Neural crest cell (in vitro differentiated cells): ENCODE measurements around the gene HSPA4. TPM values are rescaled to one million over a fixed set of nuclear protein-coding genes. Genes with fewer than 3 reads are reported as not detected.
"Not testable (repeated sequence)": the region's sequence is repeated elsewhere in the genome, so short reads cannot be mapped to it uniquely, and the experiment has no call there.

Source experiments
- DNase-seq: peaks from one replicate; pipeline ENCODE4 v3.0.0; 2021; ENCODE audit warnings: low read depth, mixed read lengths, low spot score
- H3K27ac Mint-ChIP-seq: one replicate; pipeline ENCODE4 v1.8.0; 2021; ENCODE audit warnings: mild to moderate bottlenecking, mixed read lengths; ENCODE audit not compliant: unreplicated experiment
- H3K27me3 Mint-ChIP-seq: 2 replicates; pipeline ENCODE4 v1.8.0; 2021; ENCODE audit warnings: low read depth, mild to moderate bottlenecking, mixed read lengths
- H3K36me3 Mint-ChIP-seq: 2 replicates; pipeline ENCODE4 v1.8.0; 2021; ENCODE audit warnings: low read depth, mild to moderate bottlenecking, mixed read lengths
- H3K4me1 Mint-ChIP-seq: 2 replicates; pipeline ENCODE4 v1.8.0; 2021; ENCODE audit warnings: mixed read lengths
- H3K4me3 Mint-ChIP-seq: one replicate; pipeline ENCODE4 v1.8.0; 2021; ENCODE audit warnings: mild to moderate bottlenecking, mixed read lengths
- H3K9me3 Mint-ChIP-seq: 2 replicates; pipeline ENCODE4 v1.8.0; 2021; ENCODE audit warnings: mixed read lengths
- total RNA-seq: library from RNA; stranded (reverse); gene quantifications from 2 replicates; pipeline ENCODE4 v1.2.1, GENCODE V29; 2021
- TF ChIP-seq, protein P1 (sequence below): fragments of 200-600 bp; sonication (generic); conservative IDR thresholded peaks from 2 replicates; pipeline ENCODE4 v1.5.0; 2021; ENCODE audit warnings: antibody characterized with exemption, mild to moderate bottlenecking

The HSPA4 gene
- total RNA-seq, 1 donor from 2014 or later = 161 TPM

DNA sequence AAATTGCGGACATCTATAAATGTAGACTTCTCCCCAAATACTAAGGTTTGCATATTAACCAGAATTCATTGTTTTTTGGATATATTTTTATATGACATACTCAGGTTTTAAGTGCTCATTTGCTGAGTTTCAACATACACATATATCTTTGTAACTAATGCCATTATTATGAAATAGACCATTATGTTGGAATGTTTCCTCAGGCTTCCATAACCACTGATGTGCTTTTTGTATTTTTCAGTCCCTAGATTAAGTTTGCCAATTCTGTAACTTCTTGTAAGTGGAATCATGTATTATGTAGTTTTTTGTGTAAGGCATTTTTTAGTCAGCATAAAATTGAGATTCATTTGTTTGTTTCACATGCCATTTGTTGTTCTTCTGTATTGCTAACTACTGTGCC, 32.1 kb downstream of the HSPA4 start:
- TF ChIP-seq, protein P1, sequence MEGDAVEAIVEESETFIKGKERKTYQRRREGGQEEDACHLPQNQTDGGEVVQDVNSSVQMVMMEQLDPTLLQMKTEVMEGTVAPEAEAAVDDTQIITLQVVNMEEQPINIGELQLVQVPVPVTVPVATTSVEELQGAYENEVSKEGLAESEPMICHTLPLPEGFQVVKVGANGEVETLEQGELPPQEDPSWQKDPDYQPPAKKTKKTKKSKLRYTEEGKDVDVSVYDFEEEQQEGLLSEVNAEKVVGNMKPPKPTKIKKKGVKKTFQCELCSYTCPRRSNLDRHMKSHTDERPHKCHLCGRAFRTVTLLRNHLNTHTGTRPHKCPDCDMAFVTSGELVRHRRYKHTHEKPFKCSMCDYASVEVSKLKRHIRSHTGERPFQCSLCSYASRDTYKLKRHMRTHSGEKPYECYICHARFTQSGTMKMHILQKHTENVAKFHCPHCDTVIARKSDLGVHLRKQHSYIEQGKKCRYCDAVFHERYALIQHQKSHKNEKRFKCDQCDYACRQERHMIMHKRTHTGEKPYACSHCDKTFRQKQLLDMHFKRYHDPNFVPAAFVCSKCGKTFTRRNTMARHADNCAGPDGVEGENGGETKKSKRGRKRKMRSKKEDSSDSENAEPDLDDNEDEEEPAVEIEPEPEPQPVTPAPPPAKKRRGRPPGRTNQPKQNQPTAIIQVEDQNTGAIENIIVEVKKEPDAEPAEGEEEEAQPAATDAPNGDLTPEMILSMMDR = no peak
- Mint-ChIP-seq H3K27me3 (no peaks in the 10 kb centered on the region), H3K36me3 (peaks cover 14% of the 10 kb centered on the region), H3K4me1 (no peaks in the 10 kb centered on the region), H3K27ac (no peak overlapping the region), H3K9me3 (no peaks in the 10 kb centered on the region), H3K4me3 (no peak overlapping the region)
- no peak for DNase-seq

DNA sequence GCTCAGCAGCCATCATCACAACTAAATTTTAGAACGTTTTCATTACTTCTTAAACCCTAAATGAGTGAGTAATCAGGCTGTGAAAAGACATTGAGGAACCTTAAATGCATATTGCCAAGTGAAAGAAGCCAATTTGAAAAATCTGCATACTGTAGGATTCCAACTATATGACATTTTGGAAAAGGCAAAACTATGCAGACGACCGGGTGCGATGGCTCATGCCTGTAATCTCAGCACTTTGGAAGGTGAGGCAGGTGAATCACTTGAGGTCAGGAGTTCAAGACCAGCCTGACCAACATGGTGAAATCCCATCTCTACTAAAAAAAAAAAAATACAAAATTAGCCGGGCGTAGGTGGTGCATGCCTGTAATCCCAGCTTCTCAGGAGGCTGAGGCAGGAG, 33.4 kb downstream of the HSPA4 start:
- H3K4me1 Mint-ChIP-seq, H3K27ac Mint-ChIP-seq, H3K9me3 Mint-ChIP-seq, DNase-seq, H3K27me3 Mint-ChIP-seq, H3K4me3 Mint-ChIP-seq: not testable (repeated sequence)
- H3K36me3 Mint-ChIP-seq = peaks cover 14% of the 10 kb centered on the region

DNA sequence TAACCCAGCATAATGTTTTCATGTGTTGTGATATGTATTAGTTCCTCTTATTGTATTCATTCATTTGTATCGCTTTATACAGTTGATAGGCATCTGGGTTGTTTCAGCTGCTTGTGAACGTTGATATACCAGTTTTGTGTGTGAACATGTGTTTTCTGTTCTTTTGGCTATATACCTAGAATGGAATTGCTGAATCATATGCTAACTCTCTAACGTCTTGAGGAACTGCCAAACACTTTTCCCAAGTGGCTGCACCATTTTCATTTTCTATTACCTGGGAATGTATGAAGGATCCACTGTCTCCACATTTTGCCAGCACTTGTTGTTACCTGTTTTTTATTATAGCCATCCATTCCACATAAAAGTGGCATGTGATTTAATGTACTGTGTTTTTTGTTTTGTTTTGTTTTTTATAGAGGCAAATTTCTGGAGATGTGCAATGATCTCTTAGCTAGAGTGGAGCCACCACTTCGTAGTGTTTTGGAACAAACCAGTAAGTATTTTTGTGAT, 34.6 kb downstream of the HSPA4 start:
- Mint-ChIP-seq H3K9me3 (no peaks in the 10 kb centered on the region), H3K4me1 (no peaks in the 10 kb centered on the region), H3K27me3 (no peaks in the 10 kb centered on the region), H3K4me3 (no peak overlapping the region), H3K36me3 (peaks cover 14% of the 10 kb centered on the region), H3K27ac (no peak overlapping the region)
- DNase-seq = no peak
- TF ChIP-seq, protein P1 = no peak

DNA sequence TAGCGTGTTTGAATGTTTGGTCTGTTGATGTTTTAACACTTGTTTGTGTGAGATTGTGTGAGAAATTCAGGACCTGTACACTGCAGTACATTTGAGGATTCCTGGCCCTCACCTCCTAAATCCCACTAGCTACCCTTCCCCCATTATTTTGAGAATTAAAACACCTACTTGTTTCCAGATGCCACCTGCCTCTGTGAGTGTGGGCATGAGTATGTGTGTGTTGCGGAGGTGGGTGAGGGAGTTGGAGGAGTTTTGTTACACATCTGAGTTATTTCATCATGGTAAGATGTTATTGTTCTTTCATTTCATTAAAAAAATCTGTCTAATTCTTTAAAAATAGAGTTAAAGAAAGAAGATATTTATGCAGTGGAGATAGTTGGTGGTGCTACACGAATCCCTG, 36.3 kb downstream of the HSPA4 start:
- no peaks in the 10 kb centered on the region for H3K27me3 Mint-ChIP-seq
- no peaks in the 10 kb centered on the region for H3K4me1 Mint-ChIP-seq
- no peak for DNase-seq
- no peak overlapping the region for H3K27ac Mint-ChIP-seq
- peaks cover 19% of the 10 kb centered on the region for H3K36me3 Mint-ChIP-seq
- TF ChIP-seq, protein P1 = no peak
- H3K9me3 Mint-ChIP-seq = no peaks in the 10 kb centered on the region
- no peak overlapping the region for H3K4me3 Mint-ChIP-seq

DNA sequence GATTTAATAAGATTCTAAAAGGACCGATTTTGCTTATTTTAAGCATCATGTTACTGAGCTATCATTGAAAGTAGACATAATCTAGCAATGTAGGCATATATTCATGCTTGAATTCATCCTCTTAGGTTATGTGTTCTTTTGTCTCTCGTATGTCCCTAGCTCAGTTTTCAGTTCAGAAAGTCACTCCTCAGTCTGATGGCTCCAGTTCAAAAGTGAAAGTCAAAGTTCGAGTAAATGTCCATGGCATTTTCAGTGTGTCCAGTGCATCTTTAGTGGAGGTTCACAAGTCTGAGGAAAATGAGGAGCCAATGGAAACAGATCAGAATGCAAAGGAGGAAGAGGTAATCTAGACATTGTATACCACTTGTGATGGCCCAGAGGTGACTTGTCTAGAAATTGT, 39.2 kb downstream of the HSPA4 start:
- Mint-ChIP-seq H3K9me3 (no peaks in the 10 kb centered on the region), H3K27me3 (no peaks in the 10 kb centered on the region), H3K27ac (no peak overlapping the region), H3K4me3 (no peak overlapping the region), H3K4me1 (no peaks in the 10 kb centered on the region), H3K36me3 (peaks cover 21% of the 10 kb centered on the region)
- DNase-seq = no peak
- TF ChIP-seq, protein P1 = no peak

DNA sequence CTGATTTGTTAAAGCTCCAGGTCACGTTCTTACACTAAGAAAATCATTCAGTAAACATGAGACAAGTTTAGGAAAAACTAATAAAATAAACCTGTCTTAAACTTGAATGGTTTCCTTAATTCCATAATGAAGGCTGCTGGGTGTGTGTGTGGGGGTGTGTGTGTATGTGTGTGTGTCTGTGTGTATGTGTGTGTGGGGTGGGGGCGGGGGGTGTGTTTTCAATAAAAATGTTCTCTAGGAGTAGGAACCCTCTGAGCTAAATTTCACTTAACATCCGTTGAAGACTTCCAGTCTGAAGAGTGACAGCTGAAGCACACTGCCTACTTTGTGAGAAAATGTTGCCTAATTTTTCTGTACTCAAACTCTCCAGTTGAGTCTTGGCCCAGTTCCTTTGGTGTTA, 54.5 kb downstream of the HSPA4 start:
- H3K4me3 Mint-ChIP-seq = no peak overlapping the region
- peaks cover 9% of the 10 kb centered on the region for H3K4me1 Mint-ChIP-seq
- H3K27ac Mint-ChIP-seq = no peak overlapping the region
- peaks cover 5% of the 10 kb centered on the region for H3K27me3 Mint-ChIP-seq
- TF ChIP-seq, protein P1 = no peak
- H3K9me3 Mint-ChIP-seq = peaks cover 11% of the 10 kb centered on the region
- no peak for DNase-seq
- peaks cover 32% of the 10 kb centered on the region for H3K36me3 Mint-ChIP-seq
